Bronchial epithelial cell (primary cell): Measurements from ENCODE around the gene ZSWIM6. TPM values are rescaled to one million over a fixed set of nuclear protein-coding genes. Genes with fewer than 3 reads are reported as not detected.

Source experiments
- DNase-seq: peaks from one replicate; pipeline ENCODE4 v3.0.0-alpha.2; 2010; ENCODE audit warnings: low read depth
- FAIRE-seq: peaks from 2 replicates; lab custom pipeline; 2011; peaks lifted over from hg19 to GRCh38; lab: Jason Lieb, UNC
- H3K27me3 ChIP-seq: 2 replicates; pipeline ENCODE4 v1.5.1; 2011; ENCODE audit warnings: low read length; ENCODE audit not compliant: control insufficient read depth, insufficient read depth
- H3K36me3 ChIP-seq: 2 replicates; pipeline ENCODE4 v1.5.1; 2011; ENCODE audit warnings: low read length; ENCODE audit not compliant: control insufficient read depth, insufficient read depth
- H3K4me3 ChIP-seq: 2 replicates; pipeline ENCODE4 v1.5.1; 2011; ENCODE audit warnings: mild to moderate bottlenecking, low read depth, low read length, control low read depth
- CTCF ChIP-seq: IDR thresholded peaks from 2 replicates; pipeline ENCODE4 v1.5.1; 2011; ENCODE audit warnings: mild to moderate bottlenecking, moderate library complexity, low read length, control low read depth, inconsistent platforms; ENCODE audit not compliant: insufficient read depth, severe bottlenecking
- total RNA-seq: library from RNA; depleted of rRNA; stranded (reverse); fragments of >200 nt; gene quantifications from 2 replicates; pipeline ENCODE4 v1.2.1, GENCODE V29; 2014

Gene ZSWIM6
- total RNA-seq, 1 donor from 2014 or later: 5.8 TPM

GRCh38 chr5:61330341-61330844 is 1.7 kb upstream of the ZSWIM6 start:
- DNase-seq (peak; percentile 50), FAIRE-seq (no peak)
- peak overlapping the region; percentile 93 for H3K4me3 ChIP-seq
- no peak for TF ChIP-seq CTCF
- H3K36me3 ChIP-seq: no peaks in the 10 kb centered on the region
- no peaks in the 10 kb centered on the region for H3K27me3 ChIP-seq

GRCh38 chr5:61330845-61331406 is 1.1 kb upstream of the ZSWIM6 start:
- no peak for FAIRE-seq
- peak; percentile 64 for DNase-seq
- TF ChIP-seq CTCF: peak; percentile 79
- Histone ChIP-seq H3K4me3 (peak overlapping the region; percentile 93), H3K36me3 (no peaks in the 10 kb centered on the region), H3K27me3 (no peaks in the 10 kb centered on the region)

- Histone ChIP-seq H3K4me3 (peak overlapping the region; percentile 93), H3K27me3 (no peaks in the 10 kb centered on the region), H3K36me3 (no peaks in the 10 kb centered on the region)
- FAIRE-seq (no peak), DNase-seq (no peak)
- TF ChIP-seq CTCF: no peak
These were observed 296 bp downstream of the ZSWIM6 start for GRCh38 chr5:61332358-61332749.

GRCh38 chr5:61332851-61333320 is 828 bp downstream of the ZSWIM6 start:
- no peak for TF ChIP-seq CTCF
- no peak for FAIRE-seq
- DNase-seq: peak; percentile 32
- H3K4me3 ChIP-seq: peak overlapping the region; percentile 93
- no peaks in the 10 kb centered on the region for H3K36me3 ChIP-seq
- no peaks in the 10 kb centered on the region for H3K27me3 ChIP-seq

GRCh38 chr5:61333321-61333953 is 1.4 kb downstream of the ZSWIM6 start:
- DNase-seq: no peak
- Histone ChIP-seq H3K27me3 (no peaks in the 10 kb centered on the region), H3K36me3 (no peaks in the 10 kb centered on the region), H3K4me3 (peak overlapping the region; percentile 93)
- no peak for FAIRE-seq
- no peak for TF ChIP-seq CTCF
